ENCODE results near the gene SIGLEC8.
"Not testable (repeated sequence)": the region's sequence is repeated elsewhere in the genome, so short reads cannot be mapped to it uniquely, and the experiment has no call there.

Gene SIGLEC8

DNA sequence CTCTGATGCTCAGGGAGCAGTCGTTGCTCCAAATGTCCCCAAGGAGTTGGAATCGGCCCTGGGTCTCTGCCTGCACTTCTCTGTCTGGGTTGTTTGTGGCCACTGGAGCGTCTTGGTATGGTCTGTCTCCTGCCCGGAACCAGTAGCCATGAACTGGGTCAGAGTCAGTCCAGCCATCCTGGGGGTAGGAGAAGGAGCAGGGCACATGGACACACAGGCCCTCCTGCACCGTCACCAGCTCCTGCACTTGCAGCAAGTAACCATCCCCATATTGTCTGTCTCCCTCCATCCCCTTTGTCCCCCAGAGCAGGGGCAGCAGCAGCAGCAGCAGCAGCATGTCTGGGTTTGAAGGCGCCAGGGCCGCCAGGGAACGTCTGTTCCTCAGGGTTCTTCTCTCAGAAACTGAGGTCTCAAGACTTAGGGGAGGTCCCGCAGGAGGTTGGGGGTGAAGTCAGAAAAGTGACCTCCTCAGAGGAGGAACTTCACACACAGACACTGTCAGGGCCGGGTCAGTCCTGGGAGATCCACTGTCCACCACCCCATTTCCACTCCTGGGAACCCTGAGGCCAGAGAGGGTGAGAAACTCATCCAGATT, at the start of gene SIGLEC8:
SIGLEC8 (minus strand) TSS at position 404 of the 595 bp plus-strand sequence; CDS start at position 337, 67 bp downstream.
- no peak for DNase-seq

DNA sequence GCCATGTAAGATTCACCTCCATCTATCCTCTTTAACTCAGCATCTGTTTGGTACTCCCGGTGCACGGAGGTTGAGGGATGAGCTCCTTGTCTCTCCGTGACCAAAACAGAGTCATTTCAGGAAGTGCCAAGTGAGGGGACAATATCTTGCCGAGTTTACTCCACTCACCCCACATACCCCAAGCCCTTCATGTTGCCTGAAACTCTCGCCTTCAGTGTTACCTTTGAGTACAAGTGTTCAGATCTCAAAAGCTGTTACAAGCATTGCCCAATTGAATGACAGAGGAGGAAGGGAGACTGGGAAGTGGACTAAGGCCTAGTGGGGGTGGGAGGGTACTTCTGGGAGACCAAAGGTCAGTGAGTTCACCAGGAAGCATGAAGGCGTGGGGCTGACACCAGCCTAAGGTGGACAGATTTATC, 49.4 kb upstream of the SIGLEC8 start:
- no peak for DNase-seq

- DNase-seq, result no peak
These were observed 48.9 kb upstream of the SIGLEC8 start for GRCh38 chr19:51507192-51507591.

DNA sequence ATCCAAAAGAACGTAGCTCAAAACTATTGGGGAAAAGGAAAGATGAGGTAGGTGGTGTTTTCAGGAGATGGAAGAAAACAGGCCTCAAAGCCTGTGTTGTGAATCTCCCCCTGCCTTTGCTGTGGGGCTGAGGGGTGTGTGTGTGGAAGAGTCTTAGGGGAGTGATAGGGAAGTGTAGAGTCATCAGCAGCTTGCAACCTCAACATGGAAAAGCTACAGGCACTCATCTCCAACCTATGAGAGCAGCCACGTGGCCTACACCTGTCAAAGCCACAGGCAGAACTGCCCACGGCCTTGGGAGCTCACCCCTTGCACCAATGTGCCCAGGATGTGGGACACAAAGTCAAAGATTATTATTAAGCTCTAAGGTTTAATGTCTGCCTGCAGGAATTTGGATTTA, 47.6 kb upstream of the SIGLEC8 start:
- DNase-seq, result no peak

DNA sequence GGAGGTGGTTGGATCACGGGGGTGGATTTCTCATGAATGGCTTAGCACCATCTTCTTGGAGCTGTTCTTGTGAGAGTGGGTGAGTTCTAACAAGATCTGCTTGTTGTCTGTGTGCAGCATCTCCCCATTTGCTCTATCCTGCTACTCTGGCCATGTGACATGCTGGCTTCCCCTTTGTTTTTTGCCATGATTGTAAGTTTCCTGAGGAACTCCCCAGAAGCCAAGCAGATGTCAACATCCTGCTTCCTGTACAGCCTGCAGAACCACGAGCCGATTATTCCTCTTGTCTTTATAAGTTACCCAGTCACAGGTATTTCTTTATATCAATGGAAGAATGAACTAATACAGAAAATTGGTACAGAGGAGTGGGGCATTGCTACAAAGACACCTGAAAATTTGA, 45.6 kb upstream of the SIGLEC8 start:
- no peak for DNase-seq

DNA sequence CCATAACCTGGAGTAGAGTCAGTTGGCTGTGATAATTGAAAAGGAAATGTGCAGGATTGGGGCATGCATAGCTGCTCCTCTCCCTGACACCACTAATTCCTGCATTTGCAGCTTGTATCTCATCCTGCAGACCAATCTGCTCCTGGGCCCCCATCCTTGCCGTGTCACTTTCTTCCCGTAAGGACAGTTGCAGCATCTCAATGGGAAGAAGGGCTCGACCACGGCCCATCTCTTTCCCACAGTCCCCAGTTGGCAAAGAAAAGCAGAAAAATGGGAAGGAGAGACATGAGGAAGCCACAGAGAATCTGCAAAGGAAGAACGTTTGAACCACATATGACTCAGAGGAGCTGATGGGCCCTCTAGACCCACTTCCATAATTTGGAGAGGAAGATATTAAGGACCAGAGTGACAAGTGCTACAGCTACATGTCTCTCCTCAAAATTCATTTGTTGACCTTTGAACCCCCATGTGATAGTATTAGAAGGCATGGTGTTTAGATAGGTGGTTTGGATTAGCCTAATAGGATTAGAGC, 45.1 kb upstream of the SIGLEC8 start:
- DNase-seq, result no peak

GRCh38 chr19:51501594-51502263, 43.5 kb upstream of the SIGLEC8 start, which contains the start of gene SIGLEC12:
TSS of gene SIGLEC12 (minus strand) at chr19:51501800. CDS start at chr19:51501733, 67 bp downstream.
- DNase-seq, result peak in 1 of 2 donors; percentile 23

- DNase-seq, result not testable (repeated sequence)
These were observed 42.7 kb upstream of the SIGLEC8 start for GRCh38 chr19:51500931-51501330.

- DNase-seq, result no peak
These were observed 39.4 kb upstream of the SIGLEC8 start for GRCh38 chr19:51497666-51498065.

- DNase-seq, result no peak
These were observed 35.5 kb upstream of the SIGLEC8 start for GRCh38 chr19:51493776-51494175.

DNA sequence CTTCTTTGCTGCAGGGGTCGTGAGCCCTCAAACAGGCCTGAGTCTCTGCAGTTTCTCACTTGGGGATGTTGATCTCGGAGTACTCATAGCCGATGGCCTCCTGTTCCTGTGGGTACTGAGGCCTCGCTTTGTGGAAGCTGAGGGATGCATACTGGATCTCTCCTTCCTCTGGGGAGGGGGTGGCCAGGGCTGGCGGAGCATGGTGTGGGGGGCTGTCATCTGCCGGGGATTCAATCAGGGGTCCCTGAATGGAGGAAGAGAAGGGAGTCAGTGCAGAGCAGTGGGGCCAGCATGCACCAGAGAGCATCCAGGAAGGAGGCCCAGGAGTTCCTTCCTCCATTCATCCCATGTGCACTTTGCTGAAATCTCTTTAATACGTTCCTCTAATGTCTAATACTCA, 33.3 kb upstream of the SIGLEC8 start:
- DNase-seq, result no peak

DNA sequence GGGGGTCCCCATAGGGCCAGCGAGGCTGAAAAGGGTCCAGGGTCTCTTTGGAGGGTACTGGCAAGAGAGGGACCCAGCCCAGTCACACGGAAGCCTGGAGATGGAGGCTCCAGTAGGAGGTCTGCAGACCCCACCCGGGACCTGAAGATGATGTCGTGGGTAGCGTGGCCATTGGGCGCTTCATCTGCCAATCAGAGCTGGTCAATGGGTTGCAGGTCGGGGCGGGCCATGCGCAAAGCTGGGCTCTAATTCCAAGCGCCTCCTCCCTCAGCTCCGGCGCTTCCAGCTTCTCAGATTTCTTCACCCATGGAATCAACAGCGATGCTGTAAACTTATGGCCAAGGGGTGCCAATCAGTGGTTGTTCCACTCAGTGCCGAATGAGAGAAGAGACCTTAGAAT, 32.4 kb upstream of the SIGLEC8 start:
- no peak for DNase-seq

DNA sequence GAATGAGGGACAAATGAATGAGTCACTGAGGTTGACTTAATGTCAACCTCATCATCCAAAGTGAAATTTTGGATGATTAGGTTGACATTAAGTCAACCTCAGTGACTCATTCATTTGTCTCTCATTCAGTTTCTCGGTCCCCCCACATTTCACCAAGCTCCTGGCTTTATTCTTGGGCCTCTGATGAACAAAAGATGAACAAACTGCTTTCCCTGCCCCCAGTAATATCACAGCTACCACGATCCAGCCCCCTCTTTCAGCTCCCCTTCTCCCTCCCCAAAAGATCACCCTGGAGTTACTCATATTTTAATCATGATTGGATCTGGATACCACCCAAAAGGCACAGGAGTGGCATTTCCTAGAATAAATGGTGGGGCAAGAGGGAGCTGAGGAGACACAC, 30.9 kb upstream of the SIGLEC8 start:
- no peak for DNase-seq

DNA sequence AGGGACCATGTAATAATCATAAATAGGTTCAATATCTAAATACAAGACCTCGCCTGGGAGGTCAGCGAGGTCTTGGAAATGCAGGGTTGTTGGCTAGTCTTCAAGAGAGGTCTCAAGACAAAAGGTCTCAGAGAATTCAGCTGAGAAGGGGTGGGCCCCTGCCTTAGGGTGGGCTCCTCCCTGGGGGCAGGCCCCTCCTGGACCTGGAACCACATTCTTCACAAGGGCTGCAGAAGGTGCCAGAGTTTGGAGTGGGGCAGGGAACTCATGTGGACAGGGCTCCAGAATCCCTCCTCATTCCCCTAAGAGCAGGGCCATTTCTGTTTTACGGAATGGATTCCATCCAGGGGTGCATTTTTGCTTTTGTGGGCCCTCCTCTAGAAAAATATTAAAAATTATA, 30.2 kb upstream of the SIGLEC8 start:
- DNase-seq, result no peak

DNA sequence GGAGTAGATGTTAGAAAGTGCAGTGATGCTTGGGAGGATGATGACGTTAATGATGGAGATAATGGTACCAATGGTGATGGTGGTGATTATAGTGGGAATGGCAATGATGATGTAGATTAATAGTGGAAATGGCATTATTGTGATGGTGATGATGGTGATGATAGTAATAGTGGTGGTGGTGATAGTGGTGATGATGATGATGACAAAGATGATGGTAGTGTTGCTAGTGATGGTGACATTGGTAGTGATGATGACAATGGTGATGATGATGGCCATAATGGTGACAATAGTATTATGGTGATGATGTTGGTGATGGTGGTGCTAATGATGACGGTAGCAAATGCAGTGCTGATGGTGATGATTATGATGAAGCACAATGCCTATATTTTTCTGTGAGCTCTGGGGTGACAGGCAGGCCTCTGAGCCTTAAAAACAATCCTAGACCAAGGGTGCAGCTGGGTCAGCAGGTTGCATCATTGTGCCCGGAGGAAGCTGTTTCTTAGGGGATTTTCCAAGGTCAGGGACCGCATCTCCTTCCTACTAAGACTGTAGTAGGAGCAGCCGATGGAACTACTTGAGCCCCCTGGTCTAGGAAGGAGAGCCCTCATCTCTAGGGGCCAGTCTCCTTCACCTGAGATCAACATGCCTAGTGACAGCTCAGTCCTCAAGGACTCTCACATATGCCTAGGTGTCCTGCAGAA, 27.9 kb upstream of the SIGLEC8 start:
- no peak for DNase-seq

DNA sequence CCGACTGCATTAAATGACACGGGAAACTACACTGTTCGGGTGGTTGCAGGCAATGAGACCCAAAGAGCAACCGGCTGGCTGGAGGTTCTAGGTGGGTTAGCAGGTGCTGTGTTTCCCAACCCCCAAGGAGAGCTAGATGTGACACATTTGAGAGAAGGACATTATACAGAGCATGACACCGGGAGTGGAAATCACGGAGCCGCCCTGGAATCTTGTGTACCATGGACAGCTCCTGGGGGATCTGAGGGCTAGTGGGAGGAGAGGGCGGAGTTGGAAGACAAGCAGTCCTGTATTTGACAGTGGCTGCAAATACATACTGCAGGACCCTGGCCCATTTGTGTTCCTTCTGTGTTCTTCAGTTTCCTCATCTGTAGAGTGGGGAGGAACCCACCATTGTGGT, 22.3 kb upstream of the SIGLEC8 start:
- DNase-seq, result no peak

DNA sequence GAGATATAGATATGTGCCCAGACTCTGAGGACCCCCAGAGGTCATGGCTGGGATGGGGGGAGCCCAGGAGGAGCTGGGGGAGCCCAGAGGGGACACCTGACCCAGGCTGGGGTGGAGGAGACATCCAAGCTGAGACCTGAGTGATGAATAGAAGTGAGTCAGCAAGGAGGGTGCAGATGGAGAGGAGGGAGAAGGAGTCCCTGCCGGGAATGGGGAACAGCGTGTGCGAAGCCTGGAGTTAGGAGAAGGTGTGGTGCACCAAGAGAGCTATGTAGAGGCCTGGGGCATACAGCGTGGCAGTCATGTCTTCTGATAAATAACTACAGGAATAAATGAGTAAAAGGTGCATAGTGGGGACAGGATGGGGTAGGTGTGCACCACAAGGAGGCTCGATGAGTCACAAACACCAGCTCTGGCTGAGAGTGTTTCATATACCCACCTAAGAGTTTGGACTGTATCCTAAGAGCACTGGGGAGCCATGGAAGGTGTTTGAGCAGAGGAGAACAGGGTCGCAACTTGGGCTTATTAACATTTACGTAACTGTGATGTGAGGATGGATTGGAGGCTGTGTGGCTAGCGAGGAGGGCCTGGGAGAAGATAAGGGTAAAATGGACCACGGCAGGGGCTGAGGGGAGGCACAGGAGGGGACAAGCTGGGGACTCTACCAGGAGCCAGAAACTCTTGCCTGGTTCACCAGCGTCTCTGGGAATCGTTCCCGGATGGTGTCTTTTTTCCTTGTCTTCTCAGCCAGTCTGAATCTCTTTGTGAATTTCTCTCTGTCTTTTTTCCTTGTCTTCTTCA, 21.5 kb upstream of the SIGLEC8 start:
- no peak for DNase-seq

DNA sequence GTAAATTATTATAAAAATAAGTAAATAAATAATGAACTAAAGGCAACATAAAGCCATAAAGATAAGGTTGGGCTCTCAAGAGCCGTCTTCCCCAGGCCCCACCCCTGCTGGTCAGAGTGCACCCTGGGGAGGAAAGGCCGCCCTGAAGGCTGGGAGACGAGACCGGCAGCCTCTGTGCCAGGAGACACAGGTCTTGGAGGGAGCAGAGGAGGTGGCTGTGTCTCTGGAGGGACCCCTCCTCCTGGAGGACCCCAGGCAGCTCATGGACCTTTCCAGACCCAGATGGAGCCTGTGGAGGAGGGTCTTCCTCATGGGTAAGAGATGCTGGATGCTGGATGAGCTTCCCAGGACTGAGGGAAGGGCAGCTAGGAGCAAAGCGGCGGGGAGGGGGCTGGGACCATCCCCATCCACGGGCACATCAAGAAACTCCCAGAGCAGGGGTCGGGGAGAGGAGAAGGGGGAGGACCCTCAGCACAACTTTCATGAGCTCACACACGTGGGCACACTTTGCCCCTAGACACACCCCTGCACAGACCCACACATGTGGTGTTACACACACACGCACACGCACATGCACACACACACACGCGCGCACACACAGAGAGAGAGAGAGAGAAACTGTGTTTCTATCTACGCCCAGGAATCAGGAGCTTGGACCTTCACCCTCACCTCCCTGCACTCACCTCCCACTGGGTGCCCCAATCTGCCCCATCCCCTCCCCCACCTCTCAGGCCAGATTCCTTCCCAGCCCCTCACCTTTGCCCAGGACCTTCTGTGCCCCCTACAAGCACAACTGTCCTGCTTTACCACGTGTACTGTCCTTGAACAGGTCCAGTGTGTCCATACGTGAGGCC, 20.4 kb upstream of the SIGLEC8 start, which contains the start of gene CEACAM18:
CEACAM18 (plus strand) TSS at position 159 of the 854 bp plus-strand sequence.
- DNase-seq, result no peak

DNA sequence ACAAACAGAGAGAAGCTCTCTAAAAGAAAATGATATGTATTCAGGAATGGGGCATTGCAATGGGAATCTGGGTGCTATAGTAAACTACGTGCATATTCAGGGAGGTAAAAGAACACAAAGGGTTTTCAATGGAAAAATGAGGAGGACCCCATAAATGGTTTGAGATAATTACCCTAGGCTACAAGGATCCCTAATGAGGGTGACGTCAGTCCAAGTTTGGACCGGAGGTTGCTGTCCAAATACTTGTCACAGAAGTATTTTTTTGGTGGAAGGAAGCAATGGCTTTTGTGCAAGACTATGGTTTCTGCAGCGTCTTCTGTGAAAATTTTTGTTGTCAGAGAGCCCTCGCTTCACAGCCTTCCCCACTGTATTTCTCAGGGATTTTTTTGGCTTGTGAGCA, 19.1 kb upstream of the SIGLEC8 start:
- no peak for DNase-seq

DNA sequence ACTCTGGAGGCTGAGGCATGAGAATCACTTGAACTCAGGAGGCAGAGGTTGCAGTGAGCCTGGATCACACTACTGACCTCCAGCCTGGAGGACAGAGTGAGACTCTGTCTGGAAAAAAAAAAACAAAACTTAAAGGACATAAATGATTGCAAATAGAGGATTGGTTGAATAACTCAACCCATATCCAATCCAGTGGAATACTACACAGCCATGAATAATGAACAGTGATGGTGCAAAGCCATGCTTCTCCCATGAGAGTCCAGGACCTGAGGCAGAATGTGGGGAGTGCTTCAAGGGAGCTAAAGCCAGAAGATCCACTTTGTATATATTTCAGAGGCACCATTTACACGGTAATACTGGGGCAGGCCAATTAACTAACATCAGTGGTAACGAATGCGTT, 17.9 kb upstream of the SIGLEC8 start:
- DNase-seq, result no peak

DNA sequence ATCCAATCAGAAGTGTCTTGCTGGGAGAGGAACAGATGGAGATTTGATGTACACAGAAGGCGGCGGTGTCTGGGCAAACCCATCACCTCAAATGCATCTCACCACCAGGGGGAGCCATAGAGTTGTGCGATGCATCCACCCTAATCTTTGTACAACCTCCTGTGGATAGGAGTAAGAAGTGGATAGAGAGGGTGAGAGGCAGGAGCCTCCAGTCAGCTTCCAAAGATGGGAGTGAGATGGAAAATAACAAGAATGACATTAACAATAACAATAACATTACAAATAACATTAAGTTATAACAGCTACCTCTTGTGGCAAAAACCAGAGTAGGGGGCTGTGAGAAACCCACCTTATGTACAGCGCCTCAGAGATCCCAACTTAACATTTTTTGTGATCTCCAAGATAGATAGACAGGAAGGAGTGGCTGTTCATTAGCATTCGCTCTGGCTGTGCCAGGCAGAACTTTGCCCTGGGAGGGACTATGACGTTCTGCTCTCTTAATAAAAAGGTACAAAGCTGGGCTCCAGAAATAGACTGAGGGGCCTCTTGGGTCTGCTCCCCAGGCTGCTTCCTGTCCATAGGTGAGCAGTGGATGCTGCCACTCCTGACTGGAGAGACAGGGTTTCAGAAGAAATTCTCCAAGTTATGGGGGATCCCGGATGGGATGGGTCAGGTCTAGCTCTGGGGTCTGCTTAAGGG, 14.9 kb upstream of the SIGLEC8 start:
- peak; percentile 22 to 48 for DNase-seq
